Activated T-helper 1 cell treated with Interleukin-2 at 50 U/mL for 16 hours (primary cell): ENCODE measurements around the gene SPRR5.

Experiments used
- DNase-seq: peaks from one replicate; pipeline ENCODE4 v3.0.0-alpha.2; 2020; ENCODE audit warnings: low read depth

Gene SPRR5

DNA sequence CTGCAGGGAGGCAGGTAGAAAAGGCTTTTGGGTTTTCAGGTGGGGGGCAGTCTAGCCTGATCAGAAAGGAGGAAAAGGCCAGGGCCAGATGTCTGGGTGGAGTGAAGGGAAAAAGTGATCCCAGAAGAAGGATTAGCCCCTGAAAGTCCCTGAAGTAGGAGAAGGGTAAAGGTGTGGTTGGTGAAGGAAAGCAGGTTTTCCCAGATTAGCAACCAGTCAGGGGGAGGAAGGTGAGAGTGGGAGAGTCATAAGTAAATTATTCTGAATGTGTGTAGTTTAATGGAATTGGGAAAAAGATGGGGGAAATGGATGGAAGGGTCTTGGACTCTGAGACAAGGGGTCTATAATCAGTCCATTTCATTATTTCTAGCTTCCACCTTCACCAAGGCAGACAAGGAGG, 36.2 kb downstream of the SPRR5 start:
- DNase-seq, result no peak

DNA sequence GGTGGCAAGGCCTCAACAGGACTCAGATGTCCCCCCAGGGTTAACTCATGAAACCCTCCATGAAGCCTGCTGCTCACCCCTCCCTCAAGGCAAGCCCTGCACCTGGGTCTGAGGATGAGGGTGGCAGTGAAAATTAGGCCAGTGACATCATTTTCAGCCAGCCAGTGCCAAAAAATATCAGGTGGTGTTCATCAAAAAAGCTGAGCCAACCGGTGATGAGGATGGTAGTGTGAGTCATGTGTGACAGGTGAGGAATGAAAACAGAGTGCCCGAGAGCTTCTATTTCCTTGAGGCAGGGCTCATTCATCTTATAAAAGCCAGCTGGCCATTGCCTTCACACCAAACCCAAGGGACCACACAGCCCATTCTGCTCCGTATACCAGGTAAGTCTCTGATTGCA, 36.7 kb downstream of the SPRR5 start, which contains the start of gene SPRR1A:
SPRR1A (plus strand) TSS at position 339 of the 400 bp plus-strand sequence. CDS start 1,150 bp downstream, outside the sequence.
- no peak for DNase-seq

DNA sequence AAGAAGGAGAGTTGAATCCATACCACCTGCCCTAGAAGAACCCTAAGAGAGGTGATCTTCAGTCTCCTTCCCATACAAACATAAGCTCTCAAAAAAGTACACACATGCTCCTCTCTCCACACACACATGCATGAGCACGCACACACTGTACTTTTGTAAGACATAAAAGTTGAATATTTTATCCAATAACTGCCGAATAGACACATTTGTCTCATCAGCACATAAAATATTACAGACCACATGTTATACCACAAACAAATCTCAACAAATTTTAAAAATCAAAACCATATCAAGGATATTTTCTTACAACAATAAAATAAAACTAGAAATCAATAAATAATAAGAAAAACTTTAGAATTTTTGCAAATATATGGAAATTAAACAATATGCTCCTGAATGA, 39.6 kb downstream of the SPRR5 start:
- DNase-seq, result no peak

DNA sequence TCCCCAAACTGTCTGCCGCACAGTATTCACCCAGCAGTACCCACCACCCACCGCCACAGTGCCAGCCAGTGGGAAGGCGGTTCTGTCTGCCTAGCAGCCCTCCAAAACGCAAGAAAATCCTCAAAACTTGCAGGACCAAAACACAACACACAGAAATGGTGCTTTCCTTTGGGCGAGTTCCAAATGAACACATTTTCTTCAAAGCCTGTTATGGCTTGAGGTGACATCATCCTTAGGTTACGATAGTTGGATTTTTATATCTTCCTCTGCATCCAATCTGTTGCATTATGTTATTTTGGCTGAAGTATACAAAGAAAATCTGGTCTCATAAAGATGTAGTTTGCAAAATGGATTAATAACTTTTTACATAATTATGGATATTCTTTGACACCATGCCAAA, 46.2 kb downstream of the SPRR5 start:
- DNase-seq, result no peak

DNA sequence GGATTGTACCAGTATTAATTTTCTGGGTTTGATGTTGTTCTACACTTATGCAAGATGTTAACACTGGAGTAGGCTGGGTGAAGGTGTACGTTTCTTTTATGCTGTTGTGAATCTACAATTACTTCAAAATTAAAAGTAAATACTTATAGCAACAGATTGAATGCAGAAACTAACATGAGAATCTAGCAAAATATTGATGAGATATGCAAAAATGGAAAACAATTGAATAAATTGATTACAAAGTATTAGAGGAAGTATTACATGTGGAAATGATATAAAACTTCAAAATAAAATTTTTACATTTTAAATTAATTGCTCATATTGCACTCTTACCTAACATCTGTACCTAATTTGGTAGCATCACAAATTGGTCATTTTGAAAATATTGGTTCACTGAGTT, 48.8 kb downstream of the SPRR5 start:
- no peak for DNase-seq

DNA sequence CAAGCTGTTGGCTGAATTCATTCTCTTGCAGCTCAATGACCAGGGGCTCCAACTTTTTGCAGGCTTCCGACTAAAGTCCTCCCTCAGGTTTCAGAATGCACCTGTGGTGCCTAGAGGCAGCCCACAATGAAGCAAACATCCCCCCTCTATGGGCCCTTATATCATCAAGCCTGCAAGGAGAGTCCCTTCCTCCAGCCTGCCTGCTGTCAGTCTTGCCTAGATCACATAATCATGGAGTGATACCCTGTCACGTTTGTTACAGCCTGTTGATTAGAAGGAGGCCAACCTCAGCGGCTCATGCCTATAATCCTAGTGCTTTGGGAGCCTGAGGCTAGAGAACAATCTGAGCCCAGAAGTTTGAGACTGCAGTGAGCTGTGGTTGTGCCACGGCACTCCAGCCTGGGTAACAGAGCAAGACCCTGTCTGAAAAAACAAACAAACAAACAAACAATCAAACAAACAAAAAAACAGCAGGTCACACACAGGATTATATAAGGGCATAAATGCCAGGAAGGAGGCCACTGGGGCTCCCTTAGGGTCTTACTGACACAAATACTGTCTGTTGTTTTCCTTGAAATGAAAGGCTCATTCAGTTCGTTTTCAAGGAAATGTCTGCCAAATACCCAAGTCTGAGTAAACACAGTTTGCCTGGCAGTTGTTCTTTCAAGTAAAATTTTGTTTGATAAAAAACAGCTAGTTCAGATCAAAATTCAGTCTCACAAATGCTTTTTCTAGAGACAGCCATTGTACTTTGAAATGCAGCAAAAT, 49.8 kb downstream of the SPRR5 start:
- DNase-seq, result no peak

DNA sequence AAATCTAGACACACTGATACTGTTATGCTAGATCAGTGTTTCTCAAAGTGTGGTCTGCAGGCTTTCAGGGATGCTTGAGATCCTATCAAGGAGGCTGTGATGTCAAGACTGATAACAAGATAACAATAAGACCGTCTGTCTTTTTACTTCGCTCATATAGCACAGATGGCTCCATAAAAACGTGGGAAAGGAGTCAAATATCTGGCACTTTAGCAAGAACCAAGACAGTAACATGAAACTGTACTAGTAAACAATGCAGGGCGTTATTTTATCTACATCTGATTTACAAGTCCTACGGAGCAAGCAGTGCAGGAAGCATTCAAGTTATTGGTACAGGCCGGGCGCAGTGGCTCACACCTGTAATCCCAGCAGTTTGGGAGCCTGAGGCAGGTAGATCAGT, 50.9 kb downstream of the SPRR5 start:
- DNase-seq, result no peak

DNA sequence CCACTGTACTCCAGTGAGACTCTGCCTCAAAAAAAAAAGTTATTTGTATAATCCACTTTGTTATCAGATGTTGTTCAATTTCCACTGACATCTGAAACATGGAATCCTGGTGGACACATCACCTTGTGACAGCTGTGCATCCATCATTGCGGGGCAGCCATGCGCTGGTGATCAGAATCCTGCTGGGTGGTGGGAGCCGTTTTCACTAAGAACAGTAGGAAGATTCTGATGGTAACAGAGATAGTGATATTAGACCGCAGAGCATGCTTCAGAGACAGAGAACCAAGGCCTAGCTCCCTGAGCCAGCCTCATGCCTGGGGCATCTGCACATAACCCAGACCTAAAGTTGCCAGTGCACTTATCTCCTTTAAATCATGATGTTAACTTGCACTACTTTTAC, 51.5 kb downstream of the SPRR5 start:
- DNase-seq, result no peak
